ENCODE results near the gene ACER2. TPM values are rescaled to one million over a fixed set of nuclear protein-coding genes. Genes with fewer than 3 reads are reported as not detected.

The ACER2 gene
- total and polyA plus RNA-seq, 2 of the 8 experiments (the other 6 are each of a cell fraction or from before 2014, with no cell fraction given): 7.4 to 8.8 TPM

DNA sequence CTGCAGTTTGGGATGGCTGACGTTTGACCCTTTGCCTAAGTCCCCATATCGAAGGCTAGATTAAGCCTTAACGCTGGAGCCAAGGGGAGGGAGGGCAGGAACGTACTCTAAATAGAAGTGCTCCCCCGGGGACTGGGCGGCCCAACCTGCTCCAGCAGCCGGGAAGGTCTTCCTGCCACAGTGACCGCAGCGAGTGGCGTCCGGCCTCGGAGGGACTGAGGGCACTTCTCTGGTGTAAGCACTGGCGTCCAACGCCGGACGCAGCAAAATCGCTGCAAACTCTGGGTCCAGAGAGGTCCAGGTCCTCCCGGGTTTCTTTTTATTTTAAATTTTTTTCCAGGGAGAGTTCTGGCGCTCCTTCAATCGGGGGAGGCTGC, 505 bp upstream of the ACER2 start:
- H4K5ac ChIP-seq (ENCODE audit: insufficient read length, low read depth, low read length): no peak overlapping the region
- TF ChIP-seq KDM4A (IDR thresholded peaks at IDR 0.05; ENCODE audit: low read depth, low read length, severe bottlenecking) (peak; percentile 12), EGR1 (IDR thresholded peaks at IDR 0.05; ENCODE audit: borderline replicate concordance, low read depth, low read length) (no peak)
- 17% methylated on average over 20 of the region's 20 CpGs; no CpG with 5 or more reads in 1 of the 2 experiments for WGBS, 2 experiments (ENCODE audit: extremely low coverage in 1 of 2, insufficient coverage in 1 of 2, insufficient read length in 1 of 2, insufficient replicate concordance in 2 of 2, low coverage in 1 of 2, low lambda C conversion rate in 2 of 2, missing lambda C conversion rate in 1 of 2)
- H2BK20ac ChIP-seq (ENCODE audit: low read length): no peak overlapping the region
- H2BK120ac ChIP-seq (replicated peaks; ENCODE audit: low read depth, low read length): no peak overlapping the region
- no peaks in the 10 kb centered on the region for H3K36me3 ChIP-seq (ENCODE audit: control insufficient read depth in 2 of 4, insufficient read depth in 4 of 4, low read length in 3 of 4)
- no peaks in the 10 kb centered on the region; a peak in 1 of 4 replicates for H3K9me3 ChIP-seq (ENCODE audit: insufficient read depth in 2 of 2, low read depth in 1 of 2, low read length in 1 of 2)
- peak overlapping the region; percentile 55; the same call in 1 of the 2 replicates for H2AFZ ChIP-seq (ENCODE audit: low read length)
- H3K56ac ChIP-seq (replicated peaks; ENCODE audit: insufficient read length, low read depth, low read length): no peak overlapping the region
- no peaks in the 10 kb centered on the region for H4K20me1 ChIP-seq (replicated peaks in 1 of 2; ENCODE audit: control insufficient read depth in 1 of 2, insufficient read depth in 2 of 2, low read length in 2 of 2)
- H3K27me3 ChIP-seq (replicated peaks in 1 of 4; ENCODE audit: control insufficient read depth in 3 of 4, extremely low read depth in 1 of 4, insufficient read depth in 3 of 4, low read length in 3 of 4): peaks cover 0 to 7% (median 0%) of the 10 kb centered on the region in 4 experiments; a peak in 2 of 7 replicates
- peaks cover 0 to 27% of the 10 kb centered on the region in 2 experiments; a peak in 2 of 4 replicates for H3K79me2 ChIP-seq (ENCODE audit: control insufficient read depth in 1 of 2, insufficient read depth in 2 of 2, low read length in 2 of 2)
- peaks cover 16% of the 10 kb centered on the region for H3K23me2 ChIP-seq (ENCODE audit: low read depth, low read length)
- no peak overlapping the region for H3K23ac ChIP-seq (ENCODE audit: insufficient read length)
- H3K4me3 ChIP-seq (ENCODE audit: extremely low read depth in 1 of 4, insufficient read depth in 2 of 4, low read depth in 3 of 4, low read length in 4 of 4): peak overlapping the region; percentile 65 to 88 (median 80)
- POLR2A ChIA-PET (ENCODE audit: partially characterized antibody): interaction anchor here (1.0 to 2.0 kb wide), 5 partner anchors 11 to 178 kb away, joined by 4 to 15 read pairs (median 6); partner anchors contain the start of genes DENND4C and RPS6
- H3K4me2 ChIP-seq (ENCODE audit: insufficient read depth in 1 of 2, low read depth in 2 of 2, low read length in 2 of 2): peak overlapping the region; percentile 74 to 95
- CTCF ChIA-PET (ENCODE audit: partially characterized antibody): no interaction called here
- FAIRE-seq (no peak), DNase-seq (ENCODE audit: low read depth in 1 of 2, low spot score in 2 of 2) (no peak)
- H4K91ac ChIP-seq (replicated peaks; ENCODE audit: insufficient read length, low read length): no peak overlapping the region
- H2BK12ac ChIP-seq (ENCODE audit: low read depth, low read length): no peak overlapping the region; the same call in 1 of the 2 replicates
- no peak overlapping the region for H2BK5ac ChIP-seq (ENCODE audit: low read depth, low read length)
- no peak overlapping the region for H4K8ac ChIP-seq (ENCODE audit: extremely low read depth, insufficient read depth, low read length)
- no peak overlapping the region; the same call in 1 of the 2 replicates for H3K18ac ChIP-seq (ENCODE audit: extremely low read depth, low read length)
- no peak overlapping the region for H2AK5ac ChIP-seq (ENCODE audit: low read depth, low read length)
- peaks cover 0 to 7% (median 5%) of the 10 kb centered on the region in 4 experiments; a peak in 4 of 7 replicates for H3K4me1 ChIP-seq (replicated peaks in 1 of 4; ENCODE audit: control insufficient read depth in 3 of 4, insufficient read depth in 4 of 4, low read length in 3 of 4)
- H3K27ac ChIP-seq (ENCODE audit: low read depth, low read length): no peak overlapping the region
- peaks cover 3% of the 10 kb centered on the region; the same call in 1 of the 2 replicates for H3K79me1 ChIP-seq (ENCODE audit: low read depth, low read length)
- H3K4ac ChIP-seq (replicated peaks; ENCODE audit: insufficient read length, low read depth, low read length): no peak overlapping the region
- peak overlapping the region in 1 of 4 experiments; percentile 8; a peak in 1 of 7 replicates for H3K9ac ChIP-seq (replicated peaks in 1 of 4; ENCODE audit: extremely low read depth in 1 of 4, low read depth in 3 of 4, low read length in 3 of 4)
- 0 out of 2 replicates have a peak overlapping the region, but pooled peaks have one; percentile 2 for H2BK15ac ChIP-seq (ENCODE audit: low read length)
- H3K14ac ChIP-seq (ENCODE audit: insufficient read length): no peak overlapping the region

Data from H1 (cell line).